Liver (tissue), 9 donors: ENCODE measurements around the gene PPM1D. TPM values are rescaled to one million over a fixed set of nuclear protein-coding genes. Genes with fewer than 3 reads are reported as not detected.

ENCODE experiments used
- DNase-seq: peaks from one replicate; pipeline ENCODE4 v3.0.0-alpha.2; 2017; ENCODE audit warnings: low spot score
- H3K27ac ChIP-seq, 2 donors: one replicate each; pipeline ENCODE4 v1.7.0; 2013; ENCODE audit warnings: inconsistent platforms in 2 of 2, low read length in 2 of 2, control low read depth in 1 of 2, low read depth in 1 of 2, mild to moderate bottlenecking in 1 of 2
- H3K27me3 ChIP-seq, 4 donors: one replicate each; pipeline versions ENCODE4 v1.6.1 to v1.7.0; 2013; ENCODE audit warnings: low read length in 3 of 4, inconsistent platforms in 1 of 4, mild to moderate bottlenecking in 1 of 4, moderate library complexity in 1 of 4; ENCODE audit not compliant: control insufficient read depth in 4 of 4, insufficient read depth in 4 of 4
- H3K36me3 ChIP-seq, 4 donors: one replicate each; pipeline versions ENCODE4 v1.6.1 to v1.7.0; 2013; ENCODE audit warnings: low read length in 3 of 4, mild to moderate bottlenecking in 3 of 4, low read depth in 1 of 4, moderate library complexity in 1 of 4; ENCODE audit not compliant: control insufficient read depth in 4 of 4, insufficient read depth in 3 of 4
- H3K4me1 ChIP-seq, 4 donors: one replicate each; pipeline versions ENCODE4 v1.6.1 to v1.7.0; 2013; ENCODE audit warnings: low read length in 3 of 4, mild to moderate bottlenecking in 3 of 4, moderate library complexity in 1 of 4; ENCODE audit not compliant: control insufficient read depth in 4 of 4, insufficient read depth in 4 of 4
- H3K4me3 ChIP-seq, 3 donors: one replicate each; pipeline versions ENCODE4 v1.6.1 to v1.7.0; 2013; ENCODE audit warnings: low read length in 3 of 3, control low read depth in 1 of 3, low read depth in 1 of 3, mild to moderate bottlenecking in 1 of 3
- H3K9ac ChIP-seq, 2 donors: one replicate each; pipeline ENCODE4 v1.7.0; 2013; ENCODE audit warnings: low read length in 2 of 2, mild to moderate bottlenecking in 2 of 2, moderate library complexity in 2 of 2, control low read depth in 1 of 2, low read depth in 1 of 2
- H3K9me3 ChIP-seq, 4 donors: one replicate each; pipeline versions ENCODE4 v1.6.1 to v1.7.0; 2013; ENCODE audit warnings: low read length in 3 of 4; ENCODE audit not compliant: control insufficient read depth in 4 of 4
- FOXA1 ChIP-seq: IDR thresholded peaks from 2 replicates; pipeline ENCODE4 v1.6.1; 2016; ENCODE audit warnings: antibody characterized with exemption
- FOXA2 ChIP-seq: IDR thresholded peaks from 2 replicates; pipeline ENCODE4 v1.6.1; 2016; ENCODE audit warnings: antibody characterized with exemption
- GABPA ChIP-seq, 2 donors: IDR thresholded peaks in 1 of 2; conservative IDR thresholded peaks in 1 of 2; 2 replicates each; pipeline ENCODE4 v1.6.1; 2016; ENCODE audit warnings: antibody characterized with exemption in 2 of 2, mild to moderate bottlenecking in 1 of 2, moderate library complexity in 1 of 2
- HNF4A ChIP-seq, 2 donors: conservative IDR thresholded peaks; 2 replicates each; pipeline ENCODE4 v1.6.1; 2016; ENCODE audit warnings: antibody characterized with exemption in 2 of 2, mild to moderate bottlenecking in 2 of 2
- HNF4G ChIP-seq: IDR thresholded peaks from 2 replicates; pipeline ENCODE4 v1.6.1; 2016; ENCODE audit warnings: antibody characterized with exemption
- NR2F2 ChIP-seq: IDR thresholded peaks from 2 replicates; pipeline ENCODE4 v1.6.1; 2016; ENCODE audit warnings: antibody characterized with exemption
- RAD21 ChIP-seq, 2 donors: IDR thresholded peaks; 2 replicates each; pipeline ENCODE4 v1.6.1; 2016; ENCODE audit warnings: antibody characterized with exemption in 2 of 2, mild to moderate bottlenecking in 2 of 2
- REST ChIP-seq: IDR thresholded peaks from 2 replicates; pipeline ENCODE4 v1.6.1; 2016; ENCODE audit warnings: antibody characterized with exemption, mild to moderate bottlenecking
- RXRA ChIP-seq, 2 donors: IDR thresholded peaks; 2 replicates each; pipeline ENCODE4 v1.6.1; 2017 to 2018; ENCODE audit warnings: antibody characterized with exemption in 2 of 2, mild to moderate bottlenecking in 1 of 2
- SP1 ChIP-seq: IDR thresholded peaks from 2 replicates; pipeline ENCODE4 v1.6.1; 2018; ENCODE audit warnings: antibody characterized with exemption, mild to moderate bottlenecking
- TAF1 ChIP-seq: conservative IDR thresholded peaks from 2 replicates; pipeline ENCODE4 v1.6.1; 2016; ENCODE audit warnings: antibody characterized with exemption, mild to moderate bottlenecking
- YY1 ChIP-seq: IDR thresholded peaks from 2 replicates; pipeline ENCODE4 v1.6.1; 2016; ENCODE audit warnings: antibody characterized with exemption, mild to moderate bottlenecking
- ZBTB33 ChIP-seq: IDR thresholded peaks from 2 replicates; pipeline ENCODE4 v1.6.1; 2016; ENCODE audit warnings: antibody characterized with exemption
- WGBS: extraction: QIAGEN DNeasy Blood & Tissue Kit; methylation state at CpG from one replicate; pipeline ENCODE4 v1.1.7; 2013; 5-methylcytosine and 5-hydroxymethylcytosine counted together
- polyA plus RNA-seq, 2 donors: library from polyadenylated mRNA; stranded (reverse) in 1 of 2; unstranded in 1 of 2; fragments of 200-250 nt in 1 of 2; fragments of >200 nt in 1 of 2; fragmentation: Nextera tagmentation in 1 of 2; extraction: Ambion mirVana in 1 of 2; gene quantifications; one replicate each; pipeline versions ENCODE4 v1.2.1 to v1.2.3, GENCODE V29; 2013 to 2015
- total RNA-seq, 2 donors: library from RNA; depleted of rRNA; stranded (reverse); fragments of >200 nt; gene quantifications; one replicate each; pipeline ENCODE4 v1.2.3, GENCODE V29; 2014
- TF ChIP-seq, protein P1 (sequence below): IDR thresholded peaks from 2 replicates; pipeline ENCODE4 v1.6.1; 2016; ENCODE audit warnings: antibody characterized with exemption
- TF ChIP-seq, protein P2 (sequence below): IDR thresholded peaks from 2 replicates; pipeline ENCODE4 v1.6.1; 2016; ENCODE audit warnings: antibody characterized with exemption
- donor health status: healthy.
- donor health status: healthy.
- donor health status: healthy.
- donor health status: healthy.
- donor health status: healthy.

Gene PPM1D
- total and polyA plus RNA-seq, 4 donors, result 2.0 to 8.7 (median 5.0) TPM

DNA sequence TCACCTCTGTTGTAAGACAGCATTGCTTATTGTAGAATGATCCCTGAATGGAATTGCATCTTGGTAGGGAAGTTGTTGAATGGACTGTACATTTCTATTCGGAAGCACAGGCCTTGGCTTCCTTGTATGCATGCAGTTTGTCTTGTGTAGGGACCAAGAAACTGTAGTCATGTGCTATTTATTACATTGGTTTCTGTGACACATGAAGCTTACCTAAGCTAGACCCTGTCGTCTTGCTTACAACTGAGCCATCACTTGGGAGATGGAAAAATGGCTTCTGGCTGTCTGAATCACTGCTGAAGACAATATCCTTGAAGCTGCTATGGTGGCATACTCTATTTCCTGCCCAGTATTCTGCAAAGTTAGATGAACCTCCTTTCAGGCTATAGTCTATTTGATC, 29.1 kb downstream of the PPM1D start:
- Histone ChIP-seq H3K9ac (no peak overlapping the region), H3K4me3 (no peak overlapping the region), H3K9me3 (no peaks in the 10 kb centered on the region), H3K4me1 (no peaks in the 10 kb centered on the region), H3K36me3 (peaks cover 0 to 6% (median under 1%) of the 10 kb centered on the region in 4 donors), H3K27me3 (no peaks in the 10 kb centered on the region), H3K27ac (no peak overlapping the region)
- WGBS, result 72% methylated on average over 2 of the region's 2 CpGs
- DNase-seq, result no peak
- TF ChIP-seq FOXA1 (no peak), GABPA (IDR thresholded peaks at IDR 0.05 in 1 of 2, conservative IDR thresholded peaks at IDR 0.05 in 1 of 2) (no peak), SP1 (no peak), FOXA2 (no peak), RXRA (IDR thresholded peaks at IDR 0.05) (no peak)
- TF ChIP-seq, protein P1, sequence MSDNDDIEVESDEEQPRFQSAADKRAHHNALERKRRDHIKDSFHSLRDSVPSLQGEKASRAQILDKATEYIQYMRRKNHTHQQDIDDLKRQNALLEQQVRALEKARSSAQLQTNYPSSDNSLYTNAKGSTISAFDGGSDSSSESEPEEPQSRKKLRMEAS, result no peak

- peaks cover 1 to 8% (median 6%) of the 10 kb centered on the region in 4 donors for H3K36me3 ChIP-seq
- no peak for TF ChIP-seq YY1
- H3K9ac ChIP-seq, result no peak overlapping the region
- no peak overlapping the region for H3K27ac ChIP-seq
- H3K4me1 ChIP-seq, result no peaks in the 10 kb centered on the region
- H3K4me3 ChIP-seq, result no peak overlapping the region
- 75% methylated on average over 5 of the region's 5 CpGs for WGBS
- H3K9me3 ChIP-seq, result no peaks in the 10 kb centered on the region
- DNase-seq, result no peak
- no peaks in the 10 kb centered on the region for H3K27me3 ChIP-seq
Observed at GRCh38 chr17:60630352-60630751, 30.4 kb downstream of the PPM1D start.

- WGBS, result 97% methylated on average over 6 of the region's 6 CpGs
- no peak overlapping the region for H3K4me3 ChIP-seq
- H3K4me1 ChIP-seq, result no peaks in the 10 kb centered on the region
- no peak for TF ChIP-seq HNF4A (conservative IDR thresholded peaks at IDR 0.05)
- no peak for TF ChIP-seq TAF1
- no peak for TF ChIP-seq NR2F2
- no peak for TF ChIP-seq FOXA1
- no peak for TF ChIP-seq FOXA2
- TF ChIP-seq, protein P1, result no peak
- no peak for TF ChIP-seq REST
- TF ChIP-seq, protein P2, sequence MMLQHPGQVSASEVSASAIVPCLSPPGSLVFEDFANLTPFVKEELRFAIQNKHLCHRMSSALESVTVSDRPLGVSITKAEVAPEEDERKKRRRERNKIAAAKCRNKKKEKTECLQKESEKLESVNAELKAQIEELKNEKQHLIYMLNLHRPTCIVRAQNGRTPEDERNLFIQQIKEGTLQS, result no peak
- TF ChIP-seq RAD21 (IDR thresholded peaks at IDR 0.05), result no peak
- no peak for TF ChIP-seq GABPA (IDR thresholded peaks at IDR 0.05 in 1 of 2, conservative IDR thresholded peaks at IDR 0.05 in 1 of 2)
- no peak for TF ChIP-seq HNF4G
- TF ChIP-seq ZBTB33, result no peak
- TF ChIP-seq SP1, result no peak
- no peaks in the 10 kb centered on the region for H3K9me3 ChIP-seq
- H3K27ac ChIP-seq, result no peak overlapping the region
- no peak for DNase-seq
- peaks cover 1 to 9% (median 8%) of the 10 kb centered on the region in 4 donors for H3K36me3 ChIP-seq
- no peak overlapping the region for H3K9ac ChIP-seq
- H3K27me3 ChIP-seq, result no peaks in the 10 kb centered on the region
Observed at GRCh38 chr17:60631119-60631518, 31.1 kb downstream of the PPM1D start.
